Loucy (cell line): ENCODE measurements around the gene ITGA5.
A peak's percentile ranks its signal among the peaks of the same experiment; 100 is the strongest.

Source experiments
- H2AFZ ChIP-seq: fragments of 200-600 bp; sonication (generic); 2 replicates; pipeline ENCODE4 v1.6.0; 2016; ENCODE audit warnings: antibody characterized with exemption, mild to moderate bottlenecking, low read length, moderate library complexity
- H3F3A ChIP-seq: fragments of 200-600 bp; 2 replicates; pipeline ENCODE4 v1.6.0; 2016; ENCODE audit warnings: antibody characterized with exemption, low read depth, mild to moderate bottlenecking
- H3K27me3 ChIP-seq: fragments of 200-600 bp; sonication (generic); 2 replicates; pipeline ENCODE4 v1.6.1; 2014; ENCODE audit warnings: low read length, mild to moderate bottlenecking; ENCODE audit not compliant: insufficient read depth, poor library complexity, severe bottlenecking
- H3K36me3 ChIP-seq: fragments of 200-600 bp; sonication (generic); 2 replicates; pipeline ENCODE4 v1.6.1; 2016; ENCODE audit warnings: low read length; ENCODE audit not compliant: insufficient read depth
- H3K4me1 ChIP-seq: fragments of 200-600 bp; sonication (generic); 2 replicates; pipeline ENCODE4 v1.5.1; 2014; ENCODE audit warnings: low read length, mild to moderate bottlenecking; ENCODE audit not compliant: insufficient read depth, poor library complexity, severe bottlenecking
- H3K4me2 ChIP-seq: fragments of 200-600 bp; sonication (generic); 2 replicates; pipeline ENCODE4 v1.6.0; 2014; ENCODE audit warnings: antibody characterized with exemption, low read length, low read depth, mild to moderate bottlenecking; ENCODE audit not compliant: poor library complexity, severe bottlenecking
- H3K4me3 ChIP-seq: fragments of 200-600 bp; sonication (generic); 2 replicates; pipeline ENCODE4 v1.5.1; 2014; ENCODE audit warnings: low read length, mild to moderate bottlenecking, mixed read lengths; ENCODE audit not compliant: poor library complexity, severe bottlenecking
- H3K79me2 ChIP-seq: fragments of 200-600 bp; sonication (generic); 2 replicates; pipeline ENCODE4 v1.6.1; 2014; ENCODE audit warnings: low read length; ENCODE audit not compliant: insufficient read depth
- H3K9ac ChIP-seq: fragments of 200-600 bp; sonication (generic); 2 replicates; pipeline ENCODE4 v1.6.0; 2014; ENCODE audit warnings: mild to moderate bottlenecking, low read depth, low read length, moderate library complexity; ENCODE audit not compliant: poor library complexity, severe bottlenecking
- H3K9me2 ChIP-seq: fragments of 200-600 bp; sonication (generic); replicated peaks from 2 replicates; pipeline ENCODE4 v1.6.1; 2016; ENCODE audit warnings: low read depth, low read length, mixed read lengths
- H3K9me3 ChIP-seq: fragments of 200-600 bp; sonication (generic); 2 replicates; pipeline ENCODE4 v1.6.1; 2014; ENCODE audit warnings: mild to moderate bottlenecking, antibody characterized with exemption, low read length, low read depth; ENCODE audit not compliant: insufficient read depth
- H4K20me1 ChIP-seq: fragments of 200-600 bp; sonication (generic); 2 replicates; pipeline ENCODE4 v1.6.0; 2014; ENCODE audit warnings: antibody characterized with exemption, low read length, mild to moderate bottlenecking; ENCODE audit not compliant: insufficient read depth, poor library complexity, severe bottlenecking
- EZH2phosphoT487 ChIP-seq: fragments of 200-600 bp; IDR thresholded peaks from 2 replicates; pipeline ENCODE4 v1.6.1; 2018; ENCODE audit warnings: antibody characterized with exemption, mild to moderate bottlenecking, moderate library complexity, borderline replicate concordance
- TF ChIP-seq, protein P1 (sequence below): fragments of 200-600 bp; sonication (generic); conservative IDR thresholded peaks from 2 replicates; pipeline ENCODE4 v1.5.1; 2014; ENCODE audit warnings: mild to moderate bottlenecking, antibody characterized with exemption, low read length

The ITGA5 gene

DNA sequence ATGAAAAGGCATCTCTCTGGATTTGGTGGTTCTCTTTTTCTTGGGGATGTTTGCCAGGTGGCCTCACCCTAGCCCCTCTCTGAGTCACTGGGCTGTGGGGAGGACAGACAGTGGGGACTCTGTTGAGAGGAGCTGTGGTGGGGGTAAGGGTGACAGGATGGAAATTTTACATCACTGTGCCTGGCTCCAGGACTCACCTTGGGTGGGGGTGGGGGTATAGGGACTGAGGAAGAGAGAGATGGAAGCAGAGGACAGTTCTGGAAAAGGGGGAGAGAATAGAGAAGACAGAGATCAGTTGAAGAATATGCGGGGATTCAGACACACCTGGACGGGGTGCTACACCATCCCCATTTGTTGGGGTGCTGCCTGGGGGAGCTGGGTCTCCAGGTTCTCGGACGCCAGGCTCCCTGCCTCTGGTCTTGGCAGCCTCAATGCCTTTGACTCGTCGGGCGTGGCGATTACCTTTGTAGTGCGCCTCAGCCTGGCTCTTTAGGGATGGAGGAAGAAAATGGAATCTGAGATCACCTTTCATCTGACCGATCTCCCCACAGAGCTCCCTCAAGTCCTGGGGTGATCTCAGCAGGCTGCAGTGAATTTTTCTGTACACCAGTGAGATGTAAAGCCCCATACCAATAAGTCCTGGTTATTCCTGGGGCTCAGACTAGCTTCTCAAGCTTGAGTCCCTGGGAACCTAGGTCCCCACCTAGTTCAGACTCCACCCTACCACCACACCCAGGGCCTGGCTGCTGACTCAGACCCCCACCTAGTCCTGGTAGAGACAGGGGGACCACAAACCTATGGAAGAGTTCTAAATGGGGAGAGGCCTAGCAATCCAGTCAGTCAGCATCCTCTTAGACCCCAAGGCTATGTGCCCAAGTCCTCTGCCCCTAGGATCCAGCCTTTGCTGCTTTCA is 45.2 kb downstream of the ITGA5 start:
- peaks cover 25% of the 10 kb centered on the region for H3K4me1 ChIP-seq
- H3K36me3 ChIP-seq, result no peaks in the 10 kb centered on the region
- H2AFZ ChIP-seq, result no peak overlapping the region
- H3K9me2 ChIP-seq, result no peaks in the 10 kb centered on the region
- H3K4me3 ChIP-seq, result no peak overlapping the region
- H3K27me3 ChIP-seq, result no peaks in the 10 kb centered on the region
- no peak overlapping the region for H3K4me2 ChIP-seq
- H3F3A ChIP-seq, result no peaks in the 10 kb centered on the region
- no peaks in the 10 kb centered on the region for H3K9me3 ChIP-seq
- no peak overlapping the region for H3K9ac ChIP-seq
- H3K79me2 ChIP-seq, result no peaks in the 10 kb centered on the region
- no peak for TF ChIP-seq EZH2phosphoT487
- TF ChIP-seq, protein P1, sequence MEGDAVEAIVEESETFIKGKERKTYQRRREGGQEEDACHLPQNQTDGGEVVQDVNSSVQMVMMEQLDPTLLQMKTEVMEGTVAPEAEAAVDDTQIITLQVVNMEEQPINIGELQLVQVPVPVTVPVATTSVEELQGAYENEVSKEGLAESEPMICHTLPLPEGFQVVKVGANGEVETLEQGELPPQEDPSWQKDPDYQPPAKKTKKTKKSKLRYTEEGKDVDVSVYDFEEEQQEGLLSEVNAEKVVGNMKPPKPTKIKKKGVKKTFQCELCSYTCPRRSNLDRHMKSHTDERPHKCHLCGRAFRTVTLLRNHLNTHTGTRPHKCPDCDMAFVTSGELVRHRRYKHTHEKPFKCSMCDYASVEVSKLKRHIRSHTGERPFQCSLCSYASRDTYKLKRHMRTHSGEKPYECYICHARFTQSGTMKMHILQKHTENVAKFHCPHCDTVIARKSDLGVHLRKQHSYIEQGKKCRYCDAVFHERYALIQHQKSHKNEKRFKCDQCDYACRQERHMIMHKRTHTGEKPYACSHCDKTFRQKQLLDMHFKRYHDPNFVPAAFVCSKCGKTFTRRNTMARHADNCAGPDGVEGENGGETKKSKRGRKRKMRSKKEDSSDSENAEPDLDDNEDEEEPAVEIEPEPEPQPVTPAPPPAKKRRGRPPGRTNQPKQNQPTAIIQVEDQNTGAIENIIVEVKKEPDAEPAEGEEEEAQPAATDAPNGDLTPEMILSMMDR, result no peak
- H4K20me1 ChIP-seq, result no peaks in the 10 kb centered on the region

DNA sequence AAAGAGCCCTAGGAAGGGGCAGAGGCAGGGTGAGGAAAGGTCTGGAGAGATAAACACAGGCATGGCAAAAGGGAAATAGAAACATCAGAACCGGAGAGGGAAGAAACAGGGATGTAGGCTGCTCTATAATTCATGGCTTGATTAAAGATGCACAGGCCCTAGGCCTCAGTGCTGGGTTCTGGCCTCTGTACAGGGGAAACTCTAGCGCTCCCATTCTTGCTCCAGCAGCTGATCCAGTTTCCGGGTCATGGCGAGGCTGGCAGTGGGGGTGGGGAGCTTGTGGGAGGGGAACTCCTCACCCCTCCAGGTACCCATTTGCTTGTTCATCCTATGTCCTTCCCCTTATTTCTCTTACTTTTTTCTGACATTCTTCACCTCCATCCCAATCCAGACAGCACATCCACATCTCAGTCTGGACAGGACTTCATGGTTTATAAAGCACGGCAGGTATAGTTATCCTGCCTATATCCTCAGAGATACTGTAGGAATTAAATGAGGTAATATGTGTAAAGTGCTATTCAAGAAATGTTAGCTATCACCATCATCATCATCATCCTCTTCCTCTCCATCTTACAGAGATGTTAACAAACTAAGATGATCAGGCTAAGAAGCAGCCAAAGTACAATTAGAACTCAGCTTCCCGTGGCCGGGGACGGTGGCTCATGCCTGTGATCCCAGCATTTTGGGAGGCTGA is 46.8 kb downstream of the ITGA5 start:
- H3K4me1 ChIP-seq, result peaks cover 33% of the 10 kb centered on the region
- no peaks in the 10 kb centered on the region for H3K36me3 ChIP-seq
- no peak for TF ChIP-seq EZH2phosphoT487
- TF ChIP-seq, protein P1, result no peak
- H3K9me3 ChIP-seq, result no peaks in the 10 kb centered on the region
- no peaks in the 10 kb centered on the region for H3F3A ChIP-seq
- no peaks in the 10 kb centered on the region for H4K20me1 ChIP-seq
- no peaks in the 10 kb centered on the region for H3K9me2 ChIP-seq
- H2AFZ ChIP-seq, result peak overlapping the region; percentile 19; the same call in 1 of the 2 replicates
- H3K79me2 ChIP-seq, result no peaks in the 10 kb centered on the region
- H3K4me3 ChIP-seq, result peak overlapping the region; percentile 40
- H3K9ac ChIP-seq, result peak overlapping the region; percentile 66
- peak overlapping the region; percentile 51 for H3K4me2 ChIP-seq
- H3K27me3 ChIP-seq, result no peaks in the 10 kb centered on the region

DNA sequence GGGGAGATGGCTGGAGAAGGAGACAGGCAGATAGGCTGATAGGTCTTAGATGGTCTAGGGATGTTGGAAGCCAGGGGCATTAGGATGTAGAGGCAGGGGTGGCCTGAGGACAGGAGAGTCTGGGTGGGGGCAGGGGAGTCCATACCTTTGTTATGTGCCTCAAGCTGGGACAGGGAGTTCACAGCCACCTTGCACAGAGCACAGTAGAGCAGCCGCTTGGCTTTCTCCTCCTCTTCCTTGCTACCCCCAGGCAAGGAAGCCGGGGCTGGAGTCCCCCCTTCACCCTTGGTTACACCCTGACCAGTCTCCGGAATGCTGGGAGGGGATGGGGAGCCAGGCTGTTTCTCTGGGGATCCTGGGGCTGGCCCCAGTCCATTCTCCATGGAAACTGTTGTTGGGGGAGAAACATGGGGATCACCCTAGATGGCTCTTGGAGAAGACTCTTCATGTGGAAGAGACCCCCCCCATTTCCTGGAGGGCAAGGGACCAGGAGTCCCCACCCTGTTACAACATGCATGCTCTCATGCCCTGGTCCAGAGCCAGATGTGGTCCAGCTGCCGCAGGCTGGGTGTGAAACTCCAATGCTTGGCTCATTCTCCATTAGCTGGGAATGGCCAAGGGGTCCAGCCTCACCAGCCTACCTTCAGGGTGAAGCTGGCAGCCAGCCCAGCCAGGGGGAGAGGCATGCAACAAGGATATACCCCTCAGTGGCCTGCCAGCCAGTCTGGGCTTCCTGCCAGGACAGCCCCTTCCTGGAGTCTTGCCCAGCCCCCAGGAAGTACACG is 47.5 kb downstream of the ITGA5 start:
- H3K9ac ChIP-seq, result peak overlapping the region; percentile 66

More for the DNA sequence above, 47.5 kb downstream of the ITGA5 start:
- Histone ChIP-seq H4K20me1 (no peaks in the 10 kb centered on the region), H3K36me3 (no peaks in the 10 kb centered on the region), H2AFZ (peak overlapping the region; percentile 19; the same call in 1 of the 2 replicates), H3K79me2 (no peaks in the 10 kb centered on the region), H3K4me3 (peak overlapping the region; percentile 40), H3K4me2 (peak overlapping the region; percentile 51), H3F3A (no peaks in the 10 kb centered on the region), H3K4me1 (peaks cover 33% of the 10 kb centered on the region), H3K27me3 (no peaks in the 10 kb centered on the region), H3K9me3 (no peaks in the 10 kb centered on the region), H3K9me2 (no peaks in the 10 kb centered on the region)
- TF ChIP-seq, protein P1, result no peak
- no peak for TF ChIP-seq EZH2phosphoT487
